Medulla oblongata (tissue), 1 donor: ENCODE results near the gene ANAPC1.
"Not testable (repeated sequence)": the region's sequence is repeated elsewhere in the genome, so short reads cannot be mapped to it uniquely, and the experiment has no call there.

Experiments used
- DNase-seq: peaks from one replicate; pipeline ENCODE4 v3.0.0-alpha.2; 2015; ENCODE audit errors: extremely low spot score

ANAPC1 gene

GRCh38 chr2:111904726-111905474, 20.9 kb upstream of the ANAPC1 start:
- DNase-seq = no peak

GRCh38 chr2:111903930-111904439, 20.0 kb upstream of the ANAPC1 start:
- DNase-seq = no peak

DNA sequence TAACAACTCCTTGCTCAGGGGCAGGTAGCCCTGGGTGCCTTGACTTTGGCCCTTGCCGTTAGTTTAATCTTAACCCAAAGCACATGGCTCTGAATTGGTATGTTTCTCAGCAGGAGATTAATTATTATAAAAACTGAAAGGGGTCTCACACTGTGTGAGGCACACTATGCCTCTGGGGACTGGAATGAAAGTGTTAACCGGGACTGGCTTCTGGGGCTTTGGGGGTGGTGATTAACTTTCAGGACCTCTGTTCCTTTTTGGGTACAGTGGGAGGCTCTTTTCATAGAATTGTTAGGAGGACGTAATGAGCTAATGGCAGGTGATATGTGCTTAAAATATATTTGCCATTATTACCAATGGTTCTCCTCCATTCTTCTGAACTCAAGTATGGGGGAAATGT, 19.5 kb upstream of the ANAPC1 start:
- no peak for DNase-seq

DNA sequence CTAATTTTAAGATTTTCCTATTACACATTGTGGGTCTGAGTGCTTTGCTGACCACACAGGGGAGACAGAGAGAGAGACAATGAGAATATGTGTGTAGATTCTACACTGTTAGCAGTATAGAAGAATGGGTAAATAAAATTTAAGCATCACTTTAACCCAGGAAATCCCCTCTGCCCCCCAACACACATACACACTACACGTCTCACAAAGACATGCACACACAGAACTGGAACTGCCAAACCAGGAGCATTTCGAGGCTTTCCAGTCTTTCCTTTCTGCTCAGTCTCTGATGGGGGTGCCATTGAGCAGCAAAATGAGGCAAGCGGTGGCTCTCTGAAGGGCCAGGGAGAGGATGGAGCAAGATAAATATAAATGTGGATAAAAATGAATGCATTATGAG, 16.9 kb upstream of the ANAPC1 start:
- DNase-seq = peak; percentile 62

- DNase-seq = no peak
These were observed 14.9 kb upstream of the ANAPC1 start for GRCh38 chr2:111898703-111899514.

DNA sequence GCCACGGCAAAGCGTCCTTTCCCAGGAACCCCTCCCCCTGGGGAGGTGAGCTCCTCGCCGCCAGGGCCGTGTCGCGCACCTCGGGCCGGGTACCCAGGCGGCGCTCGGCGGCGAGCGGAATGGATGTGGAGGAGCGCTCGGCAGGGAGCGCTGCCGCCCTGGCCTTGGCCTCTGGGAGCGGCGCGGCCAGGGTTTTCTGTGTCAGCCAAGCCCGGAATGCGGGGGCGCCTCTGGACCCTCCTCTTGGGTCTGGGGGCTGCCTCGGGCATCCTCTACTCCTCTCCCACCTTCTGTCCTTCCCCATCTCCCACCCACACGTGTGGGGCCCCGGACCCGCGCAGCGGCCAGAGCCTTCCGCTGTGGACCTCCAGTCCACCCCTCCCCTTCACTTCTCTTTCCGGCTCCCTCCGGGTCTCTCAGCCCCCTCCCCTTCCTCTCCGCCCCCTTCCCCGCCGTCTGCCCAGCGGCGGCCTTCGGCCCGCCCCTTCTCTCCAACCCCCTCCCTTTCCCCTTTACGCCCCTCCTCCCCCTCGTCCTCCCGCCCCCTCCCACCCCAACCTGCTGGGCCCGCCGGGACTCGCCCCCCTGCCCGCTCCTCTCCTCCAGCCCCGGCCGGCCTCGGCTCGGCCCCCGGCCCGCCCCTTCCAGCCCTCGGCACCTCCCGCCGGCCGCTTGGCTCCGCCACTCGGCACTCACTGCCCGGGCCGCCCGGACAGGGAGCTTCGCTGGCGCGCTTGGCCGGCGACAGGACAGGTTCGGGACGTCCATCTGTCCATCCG, 14.1 kb upstream of the ANAPC1 start, which contains the start of gene MERTK:
MERTK (plus strand) TSS at position 684 of the 779 bp plus-strand sequence. CDS start 129 bp downstream, outside the sequence.
- peak; percentile 86 for DNase-seq

DNA sequence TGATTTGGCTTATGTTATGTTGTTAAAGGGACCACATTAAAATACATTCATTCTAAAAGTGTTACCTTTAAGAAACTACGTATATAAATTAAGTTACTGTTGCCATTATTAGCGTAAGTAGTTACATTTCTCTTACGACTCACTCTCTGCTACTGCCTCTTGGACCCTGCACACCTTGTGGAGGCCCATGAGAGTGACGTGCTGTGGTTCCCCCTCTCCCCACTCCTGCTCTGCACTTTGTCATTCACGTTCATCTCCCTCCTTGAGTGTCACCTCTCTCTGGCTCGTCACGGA, 13.6 kb upstream of the ANAPC1 start:
- DNase-seq = no peak

GRCh38 chr2:111896576-111896975, 12.6 kb upstream of the ANAPC1 start:
- DNase-seq = no peak

DNA sequence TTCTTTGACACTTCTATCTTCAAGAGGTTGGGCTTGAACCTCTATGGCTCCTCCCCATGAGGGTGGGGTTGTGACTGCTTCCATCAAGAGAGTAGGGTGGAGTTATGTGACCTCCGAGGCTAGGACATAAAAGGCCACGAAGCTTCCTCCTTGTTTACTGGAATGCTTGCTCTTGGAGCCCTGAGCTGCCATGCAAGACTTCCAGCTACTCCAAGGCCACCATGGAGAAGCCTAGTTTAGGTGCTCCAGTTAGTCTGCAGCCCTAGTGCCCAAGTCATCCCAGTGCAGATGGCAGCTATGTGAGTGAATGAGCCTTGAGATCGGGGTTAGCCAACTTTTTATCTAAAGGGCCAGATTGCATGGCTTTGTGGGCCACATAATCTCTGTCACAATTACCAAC, 12.0 kb upstream of the ANAPC1 start:
- DNase-seq = no peak

- DNase-seq = no peak
These were observed 585 bp upstream of the ANAPC1 start for GRCh38 chr2:111884592-111884964.

DNA sequence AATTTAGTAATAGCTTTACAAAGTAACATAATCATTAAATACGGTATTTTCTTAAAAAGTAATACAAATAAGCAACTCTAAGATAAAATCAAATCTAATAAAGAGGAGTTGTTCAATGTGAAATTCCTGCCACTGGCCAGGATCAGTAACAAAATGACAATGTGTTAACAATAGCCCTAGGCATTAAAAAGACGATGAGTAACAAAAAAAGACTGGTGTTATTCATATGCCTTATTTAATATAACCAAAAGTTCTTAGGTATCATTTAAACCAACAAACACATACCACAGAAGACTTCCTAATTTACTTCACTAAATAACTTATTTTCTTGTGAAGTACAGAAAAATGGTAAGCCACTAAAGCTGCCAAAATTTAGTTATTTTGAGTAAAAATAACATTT, 11.2 kb downstream of the ANAPC1 start:
- DNase-seq = not testable (repeated sequence)

DNA sequence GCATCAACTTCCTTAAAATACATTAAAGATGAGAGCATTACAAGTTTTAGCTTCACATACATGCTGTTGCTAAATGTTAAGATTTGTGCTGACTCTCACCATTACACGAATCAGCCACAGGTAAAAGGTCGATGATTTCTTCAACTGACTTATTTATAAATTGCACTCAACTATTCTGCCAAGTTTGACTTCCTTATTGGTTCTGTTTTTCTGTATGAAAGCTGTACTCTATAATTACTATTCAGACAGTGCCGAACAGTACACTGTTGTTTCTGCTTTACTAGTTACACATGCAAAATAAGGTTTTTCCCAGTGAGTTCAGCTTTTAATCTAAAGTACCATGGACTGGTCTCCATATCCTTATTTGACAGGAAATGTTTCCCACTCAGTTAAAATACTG, 18.9 kb downstream of the ANAPC1 start:
- DNase-seq = not testable (repeated sequence)

DNA sequence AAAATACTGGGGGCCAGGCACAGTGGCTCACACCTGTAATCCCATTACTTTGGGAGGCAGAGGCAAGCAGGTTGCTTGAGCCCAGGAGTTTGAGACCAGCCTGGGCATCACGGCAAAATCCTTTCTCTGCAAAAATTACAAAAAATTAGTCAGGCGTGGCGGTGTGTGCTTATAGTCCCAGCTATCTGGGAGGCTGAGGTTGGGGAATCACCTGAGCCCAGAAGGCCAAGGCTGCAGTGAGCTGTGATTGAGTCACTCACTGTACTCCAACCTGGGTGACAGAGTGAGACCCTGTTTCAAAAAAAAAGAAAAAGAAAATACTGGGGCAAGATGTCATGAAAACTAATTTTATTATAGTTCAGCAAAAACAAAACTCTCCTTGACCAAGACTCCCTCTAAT, 24.0 kb downstream of the ANAPC1 start:
- DNase-seq = not testable (repeated sequence)

GRCh38 chr2:111852544-111852943, 31.4 kb downstream of the ANAPC1 start:
- not testable (repeated sequence) for DNase-seq

DNA sequence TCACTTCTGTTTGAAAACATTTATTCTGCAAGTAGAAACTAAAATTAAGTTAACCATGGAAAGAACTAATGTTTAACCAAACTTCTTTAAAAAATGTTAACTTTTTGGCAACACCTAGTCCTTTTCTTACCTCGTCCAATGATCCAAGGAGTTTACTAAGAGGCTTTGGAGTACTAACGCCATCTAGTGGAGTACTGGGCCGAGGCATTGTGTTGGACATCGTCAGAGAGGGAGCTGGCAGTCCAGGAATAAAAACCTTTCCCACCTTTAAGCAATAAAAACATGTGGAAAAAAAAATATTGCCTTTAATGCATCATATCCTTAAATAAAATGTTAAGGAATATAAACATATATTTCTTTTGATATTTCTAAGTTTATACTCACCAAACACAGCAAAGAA, 33.3 kb downstream of the ANAPC1 start:
- peak; percentile 37 for DNase-seq

DNA sequence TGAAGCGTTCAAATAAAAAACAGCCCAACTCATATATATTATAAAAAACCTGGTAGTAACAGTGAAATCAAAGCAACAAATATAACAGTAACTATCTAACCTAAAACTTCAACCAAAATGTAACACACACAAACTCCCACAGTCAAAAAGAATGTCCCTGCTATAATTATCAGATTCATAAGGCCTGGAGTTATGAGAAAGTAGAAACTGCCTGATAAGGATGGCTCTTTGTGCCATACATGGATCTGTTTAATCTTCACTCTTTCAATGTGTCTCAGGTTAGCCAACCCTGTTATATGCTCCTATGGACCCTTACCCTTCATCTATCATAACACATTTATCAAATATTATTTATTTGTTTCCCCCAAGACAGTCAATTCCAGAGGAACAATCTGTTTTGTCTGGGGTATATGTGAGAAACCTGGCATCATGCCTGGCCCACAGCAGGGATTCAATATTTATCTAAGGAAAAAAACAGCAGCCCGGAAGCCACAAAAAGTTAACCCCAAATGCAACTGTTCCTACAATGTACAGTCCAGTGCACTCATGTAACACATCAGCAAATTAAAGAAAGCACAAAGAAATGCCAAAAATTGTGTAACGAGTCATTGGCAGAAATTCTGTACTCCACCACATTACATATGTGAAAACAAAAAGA, 44.2 kb downstream of the ANAPC1 start:
- not testable (repeated sequence) for DNase-seq

DNA sequence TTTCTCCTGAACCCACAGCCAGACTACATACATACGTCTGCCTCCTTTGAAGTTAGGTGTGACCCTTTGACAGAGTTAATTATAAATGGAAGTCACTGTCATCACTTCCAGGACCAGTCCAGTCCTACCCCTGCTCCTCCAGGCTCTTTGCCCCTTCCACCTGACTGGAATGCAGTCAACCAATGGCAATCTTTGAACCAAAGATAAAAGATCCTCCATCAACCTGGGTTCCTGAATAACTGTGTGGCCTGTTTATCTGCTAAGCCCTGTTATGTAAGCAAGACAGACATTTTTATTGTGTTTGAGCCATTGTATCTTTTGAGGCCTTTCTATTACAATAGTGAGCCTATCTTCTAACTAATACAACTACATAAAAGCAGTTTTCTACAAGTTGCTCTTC, 45.0 kb downstream of the ANAPC1 start:
- not testable (repeated sequence) for DNase-seq

DNA sequence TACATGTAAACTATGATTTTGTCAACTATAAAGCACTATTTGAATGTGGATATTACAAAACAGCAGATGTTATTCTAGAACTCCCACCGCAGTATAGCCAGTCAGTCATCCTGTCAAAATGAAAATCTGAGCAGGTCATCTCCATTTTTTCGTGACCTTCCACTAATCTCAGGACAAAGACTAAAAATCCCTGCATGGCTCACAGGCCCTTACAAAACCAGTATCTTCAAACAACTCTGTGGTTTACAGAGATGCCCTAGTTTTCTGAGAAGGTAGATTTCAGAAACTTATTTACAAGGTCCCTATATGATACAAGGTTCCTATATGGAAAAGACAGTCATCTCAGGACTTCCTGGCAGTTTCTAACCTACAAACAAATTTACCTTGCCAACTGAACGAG, 49.8 kb downstream of the ANAPC1 start:
- not testable (repeated sequence) for DNase-seq

GRCh38 chr2:111830479-111830878, 53.5 kb downstream of the ANAPC1 start:
- not testable (repeated sequence) for DNase-seq

DNA sequence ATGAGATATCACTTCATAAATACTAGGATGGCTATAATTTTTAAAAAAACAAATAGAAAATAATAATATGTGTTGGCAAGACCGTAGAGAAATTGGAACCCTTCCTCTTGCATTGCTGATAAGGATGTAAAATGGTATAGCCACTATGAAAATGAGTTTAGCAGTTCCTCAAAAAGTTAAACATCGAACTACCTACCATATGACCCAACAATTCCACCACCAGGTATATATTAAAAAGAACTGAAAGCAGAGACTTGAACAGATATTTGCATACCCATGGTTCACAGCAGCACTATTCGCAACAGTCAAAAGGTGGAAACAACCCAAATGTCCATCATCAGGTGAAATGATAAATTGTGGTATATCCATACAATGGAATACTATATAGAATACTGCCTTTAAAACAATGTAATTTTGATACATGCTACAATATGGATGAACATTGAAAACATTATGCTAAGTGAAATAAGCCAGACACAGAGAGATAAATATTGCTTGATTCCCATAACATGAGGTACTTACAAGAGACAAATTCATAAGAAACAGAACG, 55.7 kb downstream of the ANAPC1 start:
- DNase-seq = not testable (repeated sequence)

GRCh38 chr2:111812970-111813622, 70.9 kb downstream of the ANAPC1 start:
- DNase-seq = not testable (repeated sequence)
